ENCODE data around the gene CAB39L. TPM values are rescaled to one million over a fixed set of nuclear protein-coding genes. Genes with fewer than 3 reads are reported as not detected.

CAB39L gene
- total RNA-seq, 1 donor from 2014 or later: 7.7 TPM

GRCh38 chr13:49456156-49456555 lies 12.3 kb upstream of the CAB39L start:
- Mint-ChIP-seq H3K27me3 (ENCODE audit: unreplicated experiment) (no peaks in the 10 kb centered on the region), H3K36me3 (ENCODE audit: unreplicated experiment) (no peaks in the 10 kb centered on the region), H3K27ac (ENCODE audit: unreplicated experiment) (no peak overlapping the region), H3K4me3 (ENCODE audit: unreplicated experiment) (no peak overlapping the region), H3K4me1 (ENCODE audit: low read depth, unreplicated experiment) (no peaks in the 10 kb centered on the region), H3K9me3 (ENCODE audit: unreplicated experiment) (no peaks in the 10 kb centered on the region)
- no peak for DNase-seq
- TF ChIP-seq, protein P1, sequence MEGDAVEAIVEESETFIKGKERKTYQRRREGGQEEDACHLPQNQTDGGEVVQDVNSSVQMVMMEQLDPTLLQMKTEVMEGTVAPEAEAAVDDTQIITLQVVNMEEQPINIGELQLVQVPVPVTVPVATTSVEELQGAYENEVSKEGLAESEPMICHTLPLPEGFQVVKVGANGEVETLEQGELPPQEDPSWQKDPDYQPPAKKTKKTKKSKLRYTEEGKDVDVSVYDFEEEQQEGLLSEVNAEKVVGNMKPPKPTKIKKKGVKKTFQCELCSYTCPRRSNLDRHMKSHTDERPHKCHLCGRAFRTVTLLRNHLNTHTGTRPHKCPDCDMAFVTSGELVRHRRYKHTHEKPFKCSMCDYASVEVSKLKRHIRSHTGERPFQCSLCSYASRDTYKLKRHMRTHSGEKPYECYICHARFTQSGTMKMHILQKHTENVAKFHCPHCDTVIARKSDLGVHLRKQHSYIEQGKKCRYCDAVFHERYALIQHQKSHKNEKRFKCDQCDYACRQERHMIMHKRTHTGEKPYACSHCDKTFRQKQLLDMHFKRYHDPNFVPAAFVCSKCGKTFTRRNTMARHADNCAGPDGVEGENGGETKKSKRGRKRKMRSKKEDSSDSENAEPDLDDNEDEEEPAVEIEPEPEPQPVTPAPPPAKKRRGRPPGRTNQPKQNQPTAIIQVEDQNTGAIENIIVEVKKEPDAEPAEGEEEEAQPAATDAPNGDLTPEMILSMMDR (IDR thresholded peaks at IDR 0.05; ENCODE audit: partially characterized antibody, unreplicated experiment): no peak

- Mint-ChIP-seq H3K27me3 (ENCODE audit: unreplicated experiment) (no peaks in the 10 kb centered on the region), H3K36me3 (ENCODE audit: unreplicated experiment) (no peaks in the 10 kb centered on the region), H3K4me3 (ENCODE audit: unreplicated experiment) (no peak overlapping the region), H3K27ac (ENCODE audit: unreplicated experiment) (no peak overlapping the region), H3K9me3 (ENCODE audit: unreplicated experiment) (no peaks in the 10 kb centered on the region), H3K4me1 (ENCODE audit: low read depth, unreplicated experiment) (peaks cover 4% of the 10 kb centered on the region)
- TF ChIP-seq, protein P1 (IDR thresholded peaks at IDR 0.05; ENCODE audit: partially characterized antibody, unreplicated experiment): no peak
- no peak for DNase-seq
Measured at GRCh38 chr13:49455007-49455398, 11.1 kb upstream of the CAB39L start.

DNA sequence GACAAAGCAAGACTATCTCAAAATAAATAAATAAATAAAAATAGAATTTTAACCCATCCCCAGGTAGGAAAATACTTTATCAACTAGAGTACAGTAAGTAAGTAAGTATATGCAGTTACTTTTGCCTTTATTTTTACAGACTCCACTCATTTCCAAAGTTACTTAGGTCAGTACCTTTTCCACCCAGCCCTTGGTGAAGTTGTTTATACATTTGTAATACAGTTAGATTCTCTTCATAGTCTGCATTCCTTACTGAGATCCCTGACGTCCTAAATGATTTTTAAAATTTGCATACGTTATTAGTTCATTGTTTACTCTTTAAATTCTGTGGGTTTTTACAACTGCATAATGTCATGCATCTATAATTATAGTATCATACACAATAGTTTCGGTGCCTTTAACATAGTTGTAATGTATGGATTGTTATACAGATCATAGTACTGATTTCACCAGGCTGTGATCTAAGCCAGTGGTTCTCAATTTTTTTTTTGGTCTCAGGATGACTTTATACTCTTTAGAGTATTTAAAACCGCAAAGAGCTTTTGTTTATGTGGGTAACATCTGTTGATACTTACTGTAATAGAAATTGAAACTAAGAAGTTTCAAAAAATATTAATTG lies 10.6 kb upstream of the CAB39L start:
- no peak for DNase-seq
- Mint-ChIP-seq H3K4me1 (ENCODE audit: low read depth, unreplicated experiment) (peaks cover 5% of the 10 kb centered on the region), H3K36me3 (ENCODE audit: unreplicated experiment) (no peaks in the 10 kb centered on the region), H3K9me3 (ENCODE audit: unreplicated experiment) (no peaks in the 10 kb centered on the region), H3K27me3 (ENCODE audit: unreplicated experiment) (no peaks in the 10 kb centered on the region), H3K4me3 (ENCODE audit: unreplicated experiment) (no peak overlapping the region), H3K27ac (ENCODE audit: unreplicated experiment) (no peak overlapping the region)
- TF ChIP-seq, protein P1 (IDR thresholded peaks at IDR 0.05; ENCODE audit: partially characterized antibody, unreplicated experiment): no peak

DNA sequence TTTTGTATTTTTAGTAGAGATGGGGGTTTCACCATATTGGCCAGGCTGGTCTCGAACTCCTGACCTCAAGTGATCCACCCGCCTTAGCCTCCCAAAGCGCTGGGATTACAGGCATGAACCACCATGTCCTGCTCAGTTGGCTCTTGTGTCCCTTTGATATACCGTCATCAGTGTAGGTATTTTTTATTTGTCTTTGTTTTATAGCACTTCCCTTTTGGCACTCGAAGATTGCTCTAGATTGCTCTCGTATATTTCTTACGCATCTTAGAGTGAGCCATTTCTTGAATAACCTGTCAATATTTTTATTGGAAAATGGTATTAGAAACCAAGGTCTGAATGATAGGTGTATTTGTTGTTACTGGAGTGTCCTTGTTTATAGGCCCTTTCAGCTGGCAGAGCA lies 9.6 kb upstream of the CAB39L start:
- H3K4me3 Mint-ChIP-seq (ENCODE audit: unreplicated experiment): no peak overlapping the region
- no peaks in the 10 kb centered on the region for H3K36me3 Mint-ChIP-seq (ENCODE audit: unreplicated experiment)
- DNase-seq: no peak
- H3K4me1 Mint-ChIP-seq (ENCODE audit: low read depth, unreplicated experiment): peaks cover 5% of the 10 kb centered on the region
- no peaks in the 10 kb centered on the region for H3K9me3 Mint-ChIP-seq (ENCODE audit: unreplicated experiment)
- no peaks in the 10 kb centered on the region for H3K27me3 Mint-ChIP-seq (ENCODE audit: unreplicated experiment)
- H3K27ac Mint-ChIP-seq (ENCODE audit: unreplicated experiment): no peak overlapping the region
- TF ChIP-seq, protein P1 (IDR thresholded peaks at IDR 0.05; ENCODE audit: partially characterized antibody, unreplicated experiment): no peak

DNA sequence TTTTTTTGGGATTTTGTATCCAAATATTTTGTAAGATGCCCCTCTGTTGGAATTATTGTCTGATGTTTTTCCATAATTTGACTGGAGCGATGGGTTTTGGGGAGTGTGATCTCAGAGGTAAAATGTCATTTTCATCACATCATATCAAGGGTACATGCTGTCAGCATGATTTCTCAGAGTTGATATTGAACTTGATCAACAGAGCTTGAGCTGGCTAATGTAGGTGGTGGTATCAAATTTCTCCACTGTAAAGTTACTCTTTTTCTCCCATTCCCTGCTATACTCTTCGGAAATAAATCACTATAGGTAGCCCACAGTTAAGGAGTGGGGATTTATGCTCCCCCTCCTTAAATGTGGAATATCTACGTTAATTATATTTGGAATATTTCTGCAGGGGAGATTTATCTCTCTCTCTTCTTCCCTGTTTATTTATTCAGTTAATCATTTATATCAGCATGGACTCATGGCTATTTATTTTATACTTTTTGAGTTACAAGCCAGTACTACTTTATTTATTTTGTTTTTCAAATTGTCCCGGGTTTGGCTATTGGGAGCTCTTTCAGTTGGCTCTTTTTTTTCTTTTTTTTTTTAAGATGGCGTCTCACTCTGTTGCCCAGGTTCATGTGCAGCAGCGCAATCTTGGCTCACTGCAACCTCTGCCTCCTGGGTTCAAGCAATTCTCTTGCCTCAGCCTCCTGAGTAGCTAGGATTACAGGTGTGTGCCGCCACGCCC lies 9.0 kb upstream of the CAB39L start:
- no peak overlapping the region for H3K4me3 Mint-ChIP-seq (ENCODE audit: unreplicated experiment)
- H3K36me3 Mint-ChIP-seq (ENCODE audit: unreplicated experiment): no peaks in the 10 kb centered on the region
- peaks cover 5% of the 10 kb centered on the region for H3K4me1 Mint-ChIP-seq (ENCODE audit: low read depth, unreplicated experiment)
- H3K27ac Mint-ChIP-seq (ENCODE audit: unreplicated experiment): no peak overlapping the region
- no peaks in the 10 kb centered on the region for H3K9me3 Mint-ChIP-seq (ENCODE audit: unreplicated experiment)
- TF ChIP-seq, protein P1 (IDR thresholded peaks at IDR 0.05; ENCODE audit: partially characterized antibody, unreplicated experiment): no peak
- H3K27me3 Mint-ChIP-seq (ENCODE audit: unreplicated experiment): no peaks in the 10 kb centered on the region
- no peak for DNase-seq

Data from glutamatergic neuron (in vitro differentiated cells).